K562 (cell line): ENCODE data around the gene BICC1. TPM values are rescaled to one million over a fixed set of nuclear protein-coding genes. Genes with fewer than 3 reads are reported as not detected.

Experiments used
- ATAC-seq: fragments of 200-7000 bp; cut with Tn5 transposase; 3 replicates; pipeline ENCODE4 v1.9.1; 2020; ENCODE audit warnings: moderate library complexity
- BruUV-seq: library from RNA; stranded (reverse); fragments of 400-500 nt; replicated peaks from 2 replicates; lab custom pipeline; 2021; lab: Mats Ljungman, UMichigan
- CTCF ChIA-PET: fragments of 300-600 bp; formaldehyde crosslinking; extraction: SDS; loops from one replicate; lab custom pipeline; 2021; ENCODE audit warnings: low intra/inter-chr PET ratio; lab: Yijun Ruan, JAX
- POLR2A ChIA-PET: fragments of 300-600, 350-650 bp; sonication (Branson Sonifier 250); formaldehyde crosslinking; extraction: SDS; loops from one replicate; lab custom pipeline; 2021; ENCODE audit warnings: antibody characterized with exemption, inconsistent platforms; lab: Yijun Ruan, JAX
- DNase-seq, 4 experiments: peaks; one replicate each; pipeline versions ENCODE4 v3.0.0 to v3.0.0-alpha.2; 2011 to 2018; ENCODE audit warnings: low spot score in 3 of 4, mixed read lengths in 3 of 4; ENCODE audit errors: extremely low read depth in 1 of 4
- FAIRE-seq: peaks from 2 replicates; lab custom pipeline; 2011; peaks lifted over from hg19 to GRCh38; lab: Jason Lieb, UNC
- H2AFZ ChIP-seq: 2 replicates; pipeline ENCODE4 v1.6.0; 2011; ENCODE audit warnings: low read depth, low read length, control low read depth, inconsistent platforms
- H3K27ac ChIP-seq: fragments of 200-600 bp; 3 replicates; pipeline ENCODE4 v1.8.0; 2011; ENCODE audit warnings: low read depth, mild to moderate bottlenecking, control low read depth, inconsistent platforms, low read length, moderate library complexity, mixed read lengths; ENCODE audit errors: extremely low read depth
- H3K27me3 ChIP-seq, 2 experiments: fragments of 300-600 bp in 1 of 2; 2 replicates in 1 of 2; 3 replicates in 1 of 2; pipeline versions ENCODE4 v1.6.0 to v1.8.0; 2011; ENCODE audit warnings: inconsistent platforms in 2 of 2, low read length in 2 of 2, mild to moderate bottlenecking in 1 of 2, mixed read lengths in 1 of 2, moderate library complexity in 1 of 2; ENCODE audit not compliant: control insufficient read depth in 2 of 2, insufficient read depth in 2 of 2
- H3K36me3 ChIP-seq: fragments of 300-600 bp; 3 replicates; pipeline ENCODE4 v1.8.0; 2011; ENCODE audit warnings: mild to moderate bottlenecking, low read length, inconsistent platforms; ENCODE audit not compliant: control insufficient read depth, insufficient read depth
- H3K4me1 ChIP-seq, 2 experiments: fragments of 200-600 bp in 1 of 2; replicated peaks in 1 of 2; 2 replicates in 1 of 2; 3 replicates in 1 of 2; pipeline versions ENCODE4 v1.5.1 to v1.8.0; 2011; ENCODE audit warnings: inconsistent platforms in 2 of 2, low read length in 2 of 2, mild to moderate bottlenecking in 1 of 2, mixed read lengths in 1 of 2, moderate library complexity in 1 of 2; ENCODE audit not compliant: control insufficient read depth in 2 of 2, insufficient read depth in 2 of 2
- H3K4me2 ChIP-seq: 2 replicates; pipeline ENCODE4 v1.6.1; 2011; ENCODE audit warnings: low read length, control low read depth, inconsistent platforms, mixed read lengths; ENCODE audit not compliant: insufficient read depth
- H3K4me3 ChIP-seq: fragments of 200-600 bp; sonication (generic), shearing (Covaris generic); 2 replicates; pipeline ENCODE4 v1.5.1; 2016; ENCODE audit warnings: control low read depth, inconsistent platforms
- H3K79me2 ChIP-seq: fragments of 200-600 bp; 3 replicates; pipeline ENCODE4 v1.8.0; 2011; ENCODE audit warnings: low read length, inconsistent platforms; ENCODE audit not compliant: control insufficient read depth, insufficient read depth
- H3K9ac ChIP-seq, 2 experiments: 2 replicates each; pipeline versions ENCODE4 v1.6.0 to v1.6.1; 2011; ENCODE audit warnings: low read depth in 2 of 2, low read length in 2 of 2, control low read depth in 1 of 2, inconsistent platforms in 1 of 2, mild to moderate bottlenecking in 1 of 2, mixed read lengths in 1 of 2; ENCODE audit not compliant: insufficient read depth in 1 of 2
- H3K9me1 ChIP-seq: one replicate; pipeline ENCODE4 v1.6.0; 2011; ENCODE audit warnings: inconsistent platforms, mild to moderate bottlenecking, low read length, moderate library complexity; ENCODE audit not compliant: control insufficient read depth, insufficient read depth
- H3K9me3 ChIP-seq: replicated peaks from 2 replicates; pipeline ENCODE4 v1.5.1; 2011; ENCODE audit warnings: low read depth, low read length, inconsistent platforms; ENCODE audit not compliant: control insufficient read depth, insufficient read depth
- H4K20me1 ChIP-seq: replicated peaks from 2 replicates; pipeline ENCODE4 v1.6.1; 2011; ENCODE audit warnings: low read length, inconsistent platforms, mixed read lengths; ENCODE audit not compliant: control insufficient read depth, insufficient read depth
- CREB1 ChIP-seq, 2 experiments: sonication (generic) in 1 of 2; formaldehyde crosslinking in 1 of 2; IDR thresholded peaks; 2 replicates each; pipeline versions ENCODE4 v1.6.1 to v1.8.0; 2012 to 2022; ENCODE audit warnings: inconsistent platforms in 1 of 2, mild to moderate bottlenecking in 1 of 2, missing genetic modification reagents in 1 of 2, moderate library complexity in 1 of 2
- E2F6 ChIP-seq, 2 experiments: IDR thresholded peaks; 2 replicates each; pipeline ENCODE4 v1.6.1; 2011; ENCODE audit warnings: borderline replicate concordance in 1 of 2, control low read depth in 1 of 2, low read depth in 1 of 2, low read length in 1 of 2, mild to moderate bottlenecking in 1 of 2, mixed read lengths in 1 of 2, moderate library complexity in 1 of 2; ENCODE audit not compliant: insufficient read depth in 1 of 2, insufficient read length in 1 of 2, poor library complexity in 1 of 2, severe bottlenecking in 1 of 2; ENCODE audit errors: extremely low read depth in 1 of 2
- HMGN3 ChIP-seq: IDR thresholded peaks from 2 replicates; pipeline ENCODE4 v1.6.1; 2011; ENCODE audit warnings: borderline replicate concordance, low read depth, mild to moderate bottlenecking, mixed read lengths, low read length; ENCODE audit not compliant: insufficient read length; ENCODE audit errors: extremely low read depth
- MED1 ChIP-seq: sonication (generic); formaldehyde crosslinking; IDR thresholded peaks from 2 replicates; pipeline ENCODE4 v1.8.1; 2023; ENCODE audit warnings: missing genetic modification reagents, borderline replicate concordance
- PRMT5 ChIP-seq: sonication (generic); formaldehyde crosslinking; IDR thresholded peaks from 2 replicates; pipeline ENCODE4 v1.5.0; 2020; ENCODE audit warnings: missing genetic modification reagents
- RBM17 ChIP-seq: fragments of 200-400 bp; formaldehyde crosslinking; IDR thresholded peaks from 2 replicates; pipeline ENCODE4 v1.6.1; 2017; ENCODE audit warnings: low read depth, mild to moderate bottlenecking, low read length, borderline replicate concordance
- RREB1 ChIP-seq: fragments of 250-450 bp; sonication (Bioruptor Pico); IDR thresholded peaks from 2 replicates; pipeline ENCODE4 v1.4.0; 2020
- THRAP3 ChIP-seq: fragments of 450-650 bp; IDR thresholded peaks from 2 replicates; pipeline ENCODE4 v1.6.1; 2016; ENCODE audit warnings: mild to moderate bottlenecking, inconsistent platforms, borderline replicate concordance
- WGBS: fragments of 100-300 bp; shearing (Covaris generic); methylation state at CpG from one replicate; pipeline ENCODE4 v1.1.6; 2016; ENCODE audit warnings: low coverage, mixed read lengths; ENCODE audit not compliant: insufficient coverage; ENCODE audit errors: missing lambda C conversion rate; 5-methylcytosine and 5-hydroxymethylcytosine counted together
- in situ Hi-C: fragments of 300-500 bp; cut with MboI; formaldehyde crosslinking; loops from 4 replicates; pipeline ENCODE4 v1.15.0; 2018; ENCODE audit warnings: inconsistent platforms, mixed read lengths
- intact Hi-C: fragments of 100-400 bp; cut with micrococcal nuclease; formaldehyde crosslinking; loops from 2 replicates; pipeline ENCODE4 v1.14.2; 2022
- polyA plus RNA-seq, 8 experiments: library from polyadenylated mRNA; depleted of rRNA in 4 of 8; stranded (reverse) in 5 of 8; unstranded in 3 of 8; fragments of >200 nt; fragmentation: Nextera tagmentation in 2 of 8; fragmentation: Illumina TruSeq in 1 of 8; extraction: Ambion mirVana in 2 of 8; extraction: Trizol in 1 of 8; gene quantifications; 2 replicates each; pipeline versions ENCODE4 v1.2.1 to v1.2.3, GENCODE V29; 2011 to 2014; ENCODE audit warnings: inconsistent platforms in 1 of 8, missing spikeins in 1 of 8
- total RNA-seq, 7 experiments: library from RNA; depleted of rRNA in 6 of 7; stranded (reverse); fragments of >200 nt in 6 of 7; fragmentation: Illumina TruSeq in 2 of 7; extraction: Trizol in 2 of 7; gene quantifications; 2 replicates each; pipeline versions ENCODE4 v1.2.1 to v1.2.3, GENCODE V29; 2011 to 2021; ENCODE audit warnings: low replicate concordance in 1 of 7

BICC1 gene
- total and polyA plus RNA-seq, 9 of the 15 experiments (the other 6 are each of a cell fraction or from before 2014, with no cell fraction given) = not detected

- H2AFZ ChIP-seq = no peak overlapping the region
- H3K79me2 ChIP-seq = no peaks in the 10 kb centered on the region
- intact Hi-C loops (no loop called here), in situ Hi-C loops (no loop called here)
- H3K4me3 ChIP-seq = no peak overlapping the region
- H3K4me1 ChIP-seq = no peaks in the 10 kb centered on the region
- no peaks in the 10 kb centered on the region for H3K9me1 ChIP-seq
- ChIA-PET CTCF (no interaction called here), POLR2A (no interaction called here)
- no peaks in the 10 kb centered on the region for H3K36me3 ChIP-seq
- H3K4me2 ChIP-seq = no peak overlapping the region
- no peak overlapping the region for H3K9ac ChIP-seq
- H3K27ac ChIP-seq = no peak overlapping the region
- DNase-seq (no peak), ATAC-seq (no peak), FAIRE-seq (no peak)
- H3K9me3 ChIP-seq = no peaks in the 10 kb centered on the region
- H4K20me1 ChIP-seq = no peaks in the 10 kb centered on the region
- BruUV-seq = no TSS peak
- TF ChIP-seq E2F6 (IDR thresholded peaks at IDR 0.05; ENCODE audit: borderline replicate concordance in 1 of 2, extremely low read depth in 1 of 2, insufficient read depth in 1 of 2, insufficient read length in 1 of 2, low read depth in 1 of 2, low read length in 1 of 2, poor library complexity in 1 of 2, severe bottlenecking in 1 of 2) (no peak), RREB1 (CRISPR knock-in tag) (no peak), RBM17 (no peak), HMGN3 (no peak), PRMT5 (CRISPR knock-in tag) (no peak), THRAP3 (no peak), CREB1 (IDR thresholded peaks at IDR 0.05) (no peak), CREB1 (CRISPR knock-in tag; IDR thresholded peaks at IDR 0.05) (no peak), MED1 (CRISPR knock-in tag) (no peak)
- 0% methylated on average over 5 of the region's 5 CpGs for WGBS
- H3K27me3 ChIP-seq = no peaks in the 10 kb centered on the region
These were observed 317.2 kb downstream of the BICC1 start for GRCh38 chr10:58829839-58830238.
